H1 (cell line): ENCODE measurements around the gene FGD6. TPM values are rescaled to one million over a fixed set of nuclear protein-coding genes. Genes with fewer than 3 reads are reported as not detected.

Experiments used
- CTCF ChIA-PET: fragments of 300-600 bp; sonication (Branson Sonifier 250); formaldehyde crosslinking; loops from one replicate; lab custom pipeline; 2021; ENCODE audit not compliant: partially characterized antibody; lab: Charles Lee
- POLR2A ChIA-PET: fragments of 300-600 bp; sonication (Branson Sonifier 250); formaldehyde crosslinking; loops from one replicate; lab custom pipeline; 2021; ENCODE audit warnings: inconsistent platforms; ENCODE audit not compliant: partially characterized antibody; lab: Charles Lee
- DNase-seq, 2 experiments: peaks; one replicate each; pipeline versions ENCODE4 v3.0.0 to v3.0.0-alpha.2; 2010 to 2022; ENCODE audit warnings: low spot score in 2 of 2, low read depth in 1 of 2, mixed read lengths in 1 of 2
- FAIRE-seq: peaks from 2 replicates; lab custom pipeline; 2011; peaks lifted over from hg19 to GRCh38; lab: Jason Lieb, UNC
- H2AFZ ChIP-seq: 2 replicates; pipeline ENCODE4 v1.8.1; 2012; ENCODE audit warnings: low read length, inconsistent platforms
- H2AK5ac ChIP-seq: 2 replicates; pipeline ENCODE4 v1.6.1; 2013; ENCODE audit warnings: low read depth, low read length
- H2BK120ac ChIP-seq: replicated peaks from 2 replicates; pipeline ENCODE3; 2013; ENCODE audit warnings: low read depth, low read length, inconsistent platforms
- H2BK12ac ChIP-seq: 2 replicates; pipeline ENCODE4 v1.6.1; 2013; ENCODE audit warnings: low read depth, low read length
- H2BK15ac ChIP-seq: 2 replicates; pipeline ENCODE4 v1.6.1; 2013; ENCODE audit warnings: low read length
- H2BK20ac ChIP-seq: 2 replicates; pipeline ENCODE4 v1.6.1; 2013; ENCODE audit warnings: low read length
- H2BK5ac ChIP-seq: 2 replicates; pipeline ENCODE4 v1.6.1; 2013; ENCODE audit warnings: low read depth, low read length
- H3K14ac ChIP-seq: 2 replicates; pipeline ENCODE4 v1.6.1; 2013; ENCODE audit warnings: inconsistent platforms; ENCODE audit not compliant: insufficient read length
- H3K18ac ChIP-seq: 2 replicates; pipeline ENCODE4 v1.6.1; 2013; ENCODE audit warnings: low read length; ENCODE audit errors: extremely low read depth
- H3K23ac ChIP-seq: 2 replicates; pipeline ENCODE4 v1.6.1; 2013; ENCODE audit warnings: inconsistent platforms; ENCODE audit not compliant: insufficient read length
- H3K23me2 ChIP-seq: 2 replicates; pipeline ENCODE4 v1.6.1; 2013; ENCODE audit warnings: low read depth, low read length
- H3K27ac ChIP-seq: 2 replicates; pipeline ENCODE4 v1.6.1; 2011; ENCODE audit warnings: low read depth, low read length, inconsistent platforms
- H3K27me3 ChIP-seq, 4 experiments: replicated peaks in 1 of 4; 1 replicate in 1 of 4; 2 replicates in 3 of 4; pipeline versions ENCODE4 v1.6.1 to v1.8.1; 2011 to 2013; ENCODE audit warnings: low read length in 3 of 4, mild to moderate bottlenecking in 3 of 4, inconsistent platforms in 2 of 4, mixed read lengths in 2 of 4, moderate library complexity in 1 of 4; ENCODE audit not compliant: control insufficient read depth in 3 of 4, insufficient read depth in 3 of 4; ENCODE audit errors: extremely low read depth in 1 of 4
- H3K36me3 ChIP-seq, 4 experiments: 2 replicates each; pipeline versions ENCODE4 v1.6.1 to v1.8.1; 2011 to 2013; ENCODE audit warnings: mild to moderate bottlenecking in 4 of 4, low read length in 3 of 4, moderate library complexity in 2 of 4, control low read depth in 1 of 4, inconsistent platforms in 1 of 4; ENCODE audit not compliant: insufficient read depth in 4 of 4, control insufficient read depth in 2 of 4
- H3K4ac ChIP-seq: replicated peaks from 2 replicates; pipeline ENCODE3; 2013; ENCODE audit warnings: low read length, low read depth, mixed read lengths, inconsistent platforms; ENCODE audit not compliant: insufficient read length
- H3K4me1 ChIP-seq, 4 experiments: replicated peaks in 1 of 4; 1 replicate in 1 of 4; 2 replicates in 3 of 4; pipeline versions ENCODE4 v1.6.1 to v1.8.1; 2011 to 2013; ENCODE audit warnings: low read length in 3 of 4, inconsistent platforms in 2 of 4, mixed read lengths in 1 of 4; ENCODE audit not compliant: insufficient read depth in 4 of 4, control insufficient read depth in 3 of 4
- H3K4me2 ChIP-seq, 2 experiments: 2 replicates each; pipeline versions ENCODE4 v1.6.1 to v1.8.1; 2011 to 2013; ENCODE audit warnings: low read depth in 2 of 2, low read length in 2 of 2, control low read depth in 1 of 2, inconsistent platforms in 1 of 2, mild to moderate bottlenecking in 1 of 2; ENCODE audit not compliant: insufficient read depth in 1 of 2
- H3K4me3 ChIP-seq, 4 experiments: fragments of 200-600, 300-600 bp in 1 of 4; sonication (generic), shearing (Covaris generic), sonication (Bioruptor Twin) in 1 of 4; 2 replicates each; pipeline versions ENCODE4 v1.5.1 to v1.8.1; 2011 to 2016; ENCODE audit warnings: low read length in 4 of 4, low read depth in 3 of 4, control low read depth in 2 of 4, inconsistent platforms in 2 of 4, mild to moderate bottlenecking in 2 of 4, mixed read lengths in 1 of 4, moderate library complexity in 1 of 4; ENCODE audit not compliant: insufficient read depth in 2 of 4; ENCODE audit errors: extremely low read depth in 1 of 4
- H3K56ac ChIP-seq: replicated peaks from 2 replicates; pipeline ENCODE3; 2013; ENCODE audit warnings: low read depth, mild to moderate bottlenecking, mixed read lengths, low read length, inconsistent platforms; ENCODE audit not compliant: insufficient read length
- H3K79me1 ChIP-seq: 2 replicates; pipeline ENCODE4 v1.6.1; 2013; ENCODE audit warnings: low read depth, low read length, control low read depth
- H3K79me2 ChIP-seq, 2 experiments: 2 replicates each; pipeline versions ENCODE4 v1.6.1 to v1.8.1; 2012 to 2013; ENCODE audit warnings: low read length in 2 of 2, mild to moderate bottlenecking in 2 of 2, inconsistent platforms in 1 of 2; ENCODE audit not compliant: insufficient read depth in 2 of 2, control insufficient read depth in 1 of 2
- H3K9ac ChIP-seq, 4 experiments: replicated peaks in 1 of 4; 1 replicate in 1 of 4; 2 replicates in 3 of 4; pipeline versions ENCODE4 v1.6.1 to v1.8.1; 2011 to 2013; ENCODE audit warnings: low read depth in 3 of 4, low read length in 3 of 4, control low read depth in 2 of 4, mild to moderate bottlenecking in 2 of 4, moderate library complexity in 2 of 4, inconsistent platforms in 1 of 4; ENCODE audit errors: extremely low read depth in 1 of 4
- H3K9me3 ChIP-seq, 2 experiments: 2 replicates each; pipeline versions ENCODE4 v1.6.1 to v1.8.1; 2012 to 2013; ENCODE audit warnings: mild to moderate bottlenecking in 2 of 2, moderate library complexity in 2 of 2, control low read depth in 1 of 2, inconsistent platforms in 1 of 2, low read depth in 1 of 2, low read length in 1 of 2, mixed read lengths in 1 of 2; ENCODE audit not compliant: insufficient read depth in 2 of 2
- H4K20me1 ChIP-seq, 2 experiments: replicated peaks in 1 of 2; 2 replicates each; pipeline versions ENCODE3 to v1.8.1; 2011 to 2013; ENCODE audit warnings: inconsistent platforms in 2 of 2, low read length in 2 of 2, mild to moderate bottlenecking in 1 of 2; ENCODE audit not compliant: insufficient read depth in 2 of 2, control insufficient read depth in 1 of 2
- H4K5ac ChIP-seq: 2 replicates; pipeline ENCODE4 v1.6.1; 2013; ENCODE audit warnings: low read length, low read depth, mixed read lengths, inconsistent platforms; ENCODE audit not compliant: insufficient read length
- H4K8ac ChIP-seq: 2 replicates; pipeline ENCODE4 v1.8.0; 2013; ENCODE audit warnings: mild to moderate bottlenecking, moderate library complexity, low read length, inconsistent platforms; ENCODE audit not compliant: insufficient read depth; ENCODE audit errors: extremely low read depth
- H4K91ac ChIP-seq: replicated peaks from 2 replicates; pipeline ENCODE3; 2013; ENCODE audit warnings: low read length, mixed read lengths, inconsistent platforms; ENCODE audit not compliant: insufficient read length
- BACH1 ChIP-seq: IDR thresholded peaks from 2 replicates; pipeline ENCODE4 v1.6.1; 2012; ENCODE audit warnings: low read length, improper control_type of control experiment
- EP300 ChIP-seq, 2 experiments: IDR thresholded peaks; 1 replicate in 1 of 2; 2 replicates in 1 of 2; pipeline ENCODE4 v1.6.1; 2011 to 2012; ENCODE audit warnings: low read depth in 2 of 2, low read length in 2 of 2, mild to moderate bottlenecking in 2 of 2, borderline replicate concordance in 1 of 2, inconsistent platforms in 1 of 2, moderate library complexity in 1 of 2
- MAX ChIP-seq: IDR thresholded peaks from 2 replicates; pipeline ENCODE4 v1.6.1; 2012; ENCODE audit warnings: inconsistent platforms
- TAF7 ChIP-seq: optimal IDR thresholded peaks from 2 replicates; pipeline ENCODE3; 2011; ENCODE audit warnings: low read depth, mild to moderate bottlenecking, inconsistent platforms, low read length, moderate library complexity, borderline replicate concordance
- WGBS, 2 experiments: shearing (Covaris generic) in 1 of 2; methylation state at CpG; one replicate each; pipeline versions ENCODE4 v1.1.6 to v1.1.7; 2013 to 2015; ENCODE audit warnings: low lambda C conversion rate in 2 of 2, mixed read lengths in 2 of 2, inconsistent platforms in 1 of 2, low coverage in 1 of 2, missing lambda C conversion rate in 1 of 2; ENCODE audit not compliant: insufficient replicate concordance in 2 of 2, insufficient coverage in 1 of 2, insufficient read length in 1 of 2; ENCODE audit errors: extremely low coverage in 1 of 2, missing lambda C conversion rate in 1 of 2; 5-methylcytosine and 5-hydroxymethylcytosine counted together
- polyA plus RNA-seq, 7 experiments: library from polyadenylated mRNA; depleted of rRNA in 3 of 7; stranded (reverse) in 5 of 7; unstranded in 2 of 7; fragments of >200 nt in 5 of 7; fragments of 200-250 nt in 2 of 7; gene quantifications; 1 replicate in 5 of 7; 2 replicates in 1 of 7; 4 replicates in 1 of 7; pipeline versions ENCODE4 v1.2.1 to v1.2.3, GENCODE V29; 2011 to 2013; ENCODE audit warnings: missing spikeins in 2 of 7, mixed read lengths in 2 of 7
- total RNA-seq: library from RNA; stranded (reverse); fragmentation: NEBNext Ultra II Directional; extraction: Animal tissue kit (Norgen Biotek cat#: 25700); gene quantifications from 2 replicates; pipeline ENCODE4 v1.2.1, GENCODE V29; 2021

Gene FGD6
- total and polyA plus RNA-seq, 2 of the 8 experiments (the other 6 are each of a cell fraction or from before 2014, with no cell fraction given): 12.2 to 24.3 TPM

GRCh38 chr12:95096852-95097251 is 120.4 kb downstream of the FGD6 start:
- no peak overlapping the region for H2AK5ac ChIP-seq
- H2BK15ac ChIP-seq: no peak overlapping the region
- FAIRE-seq: no peak
- no peak overlapping the region for H2BK5ac ChIP-seq
- no peak overlapping the region for H3K56ac ChIP-seq
- H3K4me1 ChIP-seq: no peaks in the 10 kb centered on the region
- H3K27ac ChIP-seq: no peak overlapping the region
- no peak for DNase-seq
- no peak overlapping the region for H4K5ac ChIP-seq
- ChIA-PET POLR2A (interaction anchor here (1.5 kb wide), 1 partner anchor 15 kb away, joined by 5 read pairs; no protein-coding TSS in a partner anchor), CTCF (interaction anchor here (1.1 to 1.5 kb wide), 2 partner anchors 10 to 24 kb away, joined by 3 to 5 read pairs; partner anchors contain the start of gene NR2C1)
- no peaks in the 10 kb centered on the region for H3K9me3 ChIP-seq
- H3K79me1 ChIP-seq: no peaks in the 10 kb centered on the region
- H3K14ac ChIP-seq: no peak overlapping the region
- no peak overlapping the region for H2BK12ac ChIP-seq
- H3K36me3 ChIP-seq: peaks cover 5 to 34% (median 13%) of the 10 kb centered on the region in 4 experiments; a peak in 7 of 8 replicates
- no peak overlapping the region for H3K4ac ChIP-seq
- no peak overlapping the region for H2BK120ac ChIP-seq
- no peak overlapping the region for H3K18ac ChIP-seq
- no peak overlapping the region for H3K23ac ChIP-seq
- no peak overlapping the region for H3K4me2 ChIP-seq
- TF ChIP-seq EP300 (IDR thresholded peaks at IDR 0.05; ENCODE audit: borderline replicate concordance in 1 of 2, low read depth in 2 of 2, low read length in 2 of 2): no peak
- TF ChIP-seq BACH1: no peak
- TF ChIP-seq TAF7: no peak
- TF ChIP-seq MAX: no peak
- WGBS, 2 experiments: 94% methylated on average over 3 of the region's 3 CpGs; no CpG with 5 or more reads in 1 of the 2 experiments
- H4K91ac ChIP-seq: no peak overlapping the region
- H3K79me2 ChIP-seq: no peaks in the 10 kb centered on the region
- H3K27me3 ChIP-seq: no peaks in the 10 kb centered on the region
- H3K9ac ChIP-seq: no peak overlapping the region
- H2AFZ ChIP-seq: no peak overlapping the region
- no peaks in the 10 kb centered on the region for H3K23me2 ChIP-seq
- no peak overlapping the region for H4K8ac ChIP-seq
- H2BK20ac ChIP-seq: no peak overlapping the region
- no peak overlapping the region for H3K4me3 ChIP-seq
- peaks cover 3% of the 10 kb centered on the region in 2 experiments for H4K20me1 ChIP-seq
